Umbilical cord (tissue), 1 donor: ENCODE results near the gene LEKR1. TPM values are rescaled to one million over a fixed set of nuclear protein-coding genes. Genes with fewer than 3 reads are reported as not detected.

Experiments
- total RNA-seq: library from RNA; depleted of rRNA; stranded (reverse); fragments of >200 nt; gene quantifications from one replicate; pipeline ENCODE4 v1.2.3, GENCODE V29; 2014; ENCODE audit warnings: low replicate concordance; ENCODE audit not compliant: insufficient read depth

LEKR1 gene
- total RNA-seq, 1 donor from 2014 or later, result 8.4 TPM

Other genes starting within 250 kb of the LEKR1 start
- 63.1 TPM for gene TIPARP, start 151.8 kb upstream of the LEKR1 start, total RNA-seq